Stimulated activated CD8-positive, alpha-beta memory T cell treated with anti-CD3 and anti-CD28 coated beads, Interleukin-7, amount 100 ng/mL, for 1 hour (primary cell): Measurements from ENCODE around the gene GCM1.

ENCODE experiments used
- DNase-seq, 2 donors: peaks; one replicate each; pipeline ENCODE4 v3.0.0-alpha.2; 2020; ENCODE audit warnings: low read depth in 2 of 2

The GCM1 gene

DNA sequence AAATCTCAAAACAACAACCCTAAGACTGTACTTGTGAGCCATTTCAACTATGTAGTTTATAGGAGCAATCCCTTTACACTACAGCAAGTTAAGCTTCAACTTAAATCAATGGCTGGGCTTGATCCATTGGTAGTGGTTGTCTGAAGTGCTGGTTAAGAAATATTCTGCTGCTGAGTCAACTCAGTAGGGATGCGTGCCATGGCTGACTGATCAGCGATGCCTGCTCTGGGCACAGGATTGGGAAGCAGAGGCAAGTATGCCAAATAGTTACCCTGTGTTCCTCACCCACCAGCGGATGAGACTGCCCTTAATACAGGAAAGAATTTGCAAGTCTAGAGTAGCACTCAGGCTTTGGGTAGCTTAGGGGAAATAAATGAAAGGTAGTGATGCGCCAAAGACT, 41.5 kb downstream of the GCM1 start:
- no peak for DNase-seq

GRCh38 chr6:53104916-53105315, 43.7 kb downstream of the GCM1 start:
- no peak for DNase-seq

DNA sequence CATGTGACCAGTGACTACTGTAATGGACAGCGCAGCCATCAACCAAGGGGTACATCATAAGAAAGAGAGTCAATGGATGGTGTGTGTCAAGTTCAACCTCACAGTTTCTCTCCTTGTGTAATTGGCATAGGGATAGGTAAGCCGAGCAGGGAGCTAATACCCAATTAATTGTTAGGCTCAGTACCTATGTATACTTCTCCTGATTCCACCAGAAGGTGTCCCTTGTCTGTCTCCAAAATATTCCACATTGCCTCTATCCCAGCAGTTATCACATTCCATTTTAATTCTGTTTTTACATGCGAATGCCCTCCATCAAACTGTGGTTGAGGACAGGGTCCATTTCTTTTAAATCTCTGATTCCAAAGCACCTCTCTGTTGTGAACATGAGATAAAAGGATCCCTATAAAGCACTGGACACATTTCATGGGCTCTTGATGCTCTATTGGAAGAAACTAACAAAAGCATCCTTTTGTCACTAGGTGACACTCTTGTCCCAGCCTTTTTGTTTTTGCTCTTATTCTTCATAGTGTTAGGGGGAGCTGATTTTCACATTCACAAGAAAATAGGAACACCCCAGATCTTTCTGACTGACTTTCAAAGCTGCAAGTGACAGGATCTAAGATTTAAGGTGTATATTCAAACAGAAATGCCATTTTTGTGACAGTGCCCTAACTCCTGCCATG, 44.5 kb downstream of the GCM1 start:
- DNase-seq, result no peak

GRCh38 chr6:53101006-53101405, 47.6 kb downstream of the GCM1 start:
- no peak for DNase-seq

- no peak for DNase-seq
Measured at GRCh38 chr6:53100561-53100960, 48.1 kb downstream of the GCM1 start.

- DNase-seq, result no peak
Measured at GRCh38 chr6:53095716-53096115, 52.9 kb downstream of the GCM1 start.

DNA sequence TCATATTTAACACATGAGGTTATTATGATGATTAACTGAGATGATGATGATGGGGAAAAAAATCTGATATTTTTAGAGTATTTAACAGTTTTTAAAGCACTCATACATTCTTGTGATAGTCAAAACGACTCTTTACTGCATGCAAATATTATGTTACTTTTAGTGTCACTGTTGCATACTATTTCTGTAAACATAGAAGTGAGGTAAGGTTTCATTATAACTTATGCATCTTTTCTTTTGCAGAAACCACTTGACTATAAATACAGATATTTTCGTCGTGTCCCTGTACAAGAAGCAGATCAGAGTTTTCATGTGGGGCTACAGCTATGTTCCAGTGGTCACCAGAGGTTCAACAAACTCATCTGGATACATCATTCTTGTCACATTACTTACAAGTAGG, 53.4 kb downstream of the GCM1 start:
- DNase-seq, result no peak

- no peak for DNase-seq
Measured at GRCh38 chr6:53090576-53090975, 58.1 kb downstream of the GCM1 start.

GRCh38 chr6:53089948-53090347, 58.7 kb downstream of the GCM1 start:
- no peak for DNase-seq

DNA sequence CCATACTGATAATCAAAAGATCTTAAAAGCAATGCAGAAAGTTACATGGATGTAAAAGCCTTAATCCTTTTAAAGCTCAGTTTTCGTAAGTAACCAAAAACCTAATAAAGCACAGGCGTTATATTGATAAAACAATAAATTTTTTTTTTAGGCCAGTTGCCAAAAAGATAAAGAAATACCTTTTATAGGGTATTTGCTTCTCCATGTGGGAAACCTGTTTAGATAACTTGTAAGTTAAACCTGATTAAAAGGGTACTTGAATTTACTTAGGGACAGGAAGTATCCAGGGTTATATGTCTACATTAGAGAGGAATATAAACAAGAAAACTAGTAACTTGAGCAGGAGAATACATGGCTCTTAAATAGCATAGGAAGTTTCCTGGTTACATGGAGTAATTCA, 62.3 kb downstream of the GCM1 start:
- DNase-seq, result no peak

- DNase-seq, result no peak
Measured at GRCh38 chr6:53080813-53081212, 67.8 kb downstream of the GCM1 start.
